ENCODE results near the gene NEBL.

NEBL gene

GRCh38 chr10:20778008-20778757, 118.9 kb downstream of the NEBL start:
- Histone ChIP-seq H3K9me3 (ENCODE audit: control insufficient read depth, insufficient read depth, low read length) (no peaks in the 10 kb centered on the region), H3K27ac (ENCODE audit: low read depth, low read length) (no peak overlapping the region), H3K27me3 (ENCODE audit: control insufficient read depth, insufficient read depth, low read length) (no peaks in the 10 kb centered on the region), H3K4me3 (ENCODE audit: low read depth, low read length) (no peak overlapping the region), H3K4me1 (ENCODE audit: control insufficient read depth, insufficient read depth, low read length) (no peaks in the 10 kb centered on the region), H3K36me3 (ENCODE audit: control insufficient read depth, insufficient read depth, low read length) (no peaks in the 10 kb centered on the region), H3K9ac (ENCODE audit: low read depth, low read length) (no peak overlapping the region)

GRCh38 chr10:20776384-20777118, 120.6 kb downstream of the NEBL start:
- no peaks in the 10 kb centered on the region for H3K9me3 ChIP-seq (ENCODE audit: control insufficient read depth, insufficient read depth, low read length)

DNA sequence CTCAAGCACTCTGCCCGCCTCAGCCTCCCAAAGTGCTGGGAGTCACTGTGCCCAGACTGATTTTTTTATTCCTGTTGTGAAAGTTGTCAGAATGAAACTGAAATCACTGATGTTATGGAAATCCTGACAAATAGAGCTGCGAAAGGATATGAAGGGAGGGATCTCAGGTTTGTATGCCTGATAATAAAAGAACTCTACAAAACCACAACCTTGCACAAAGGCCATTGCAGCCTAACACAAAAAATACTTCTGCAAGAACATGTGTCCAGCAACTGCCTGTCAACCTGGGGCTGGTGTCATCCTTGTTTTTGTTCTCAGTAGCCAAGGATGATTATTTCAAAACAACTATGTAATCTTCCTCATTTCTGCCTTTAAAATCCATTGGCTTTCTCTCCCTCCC, 126.1 kb downstream of the NEBL start:
- H3K27ac ChIP-seq (ENCODE audit: low read depth, low read length), result no peak overlapping the region
- H3K4me1 ChIP-seq (ENCODE audit: control insufficient read depth, insufficient read depth, low read length), result no peaks in the 10 kb centered on the region
- H3K36me3 ChIP-seq (ENCODE audit: control insufficient read depth, insufficient read depth, low read length), result no peaks in the 10 kb centered on the region
- H3K27me3 ChIP-seq (ENCODE audit: control insufficient read depth, insufficient read depth, low read length), result no peaks in the 10 kb centered on the region
- no peaks in the 10 kb centered on the region for H3K9me3 ChIP-seq (ENCODE audit: control insufficient read depth, insufficient read depth, low read length)
- H3K9ac ChIP-seq (ENCODE audit: low read depth, low read length), result no peak overlapping the region
- H3K4me3 ChIP-seq (ENCODE audit: low read depth, low read length), result no peak overlapping the region

More at GRCh38 chr10:20776384-20777118, 120.6 kb downstream of the NEBL start:
- Histone ChIP-seq H3K9ac (ENCODE audit: low read depth, low read length) (no peak overlapping the region), H3K27ac (ENCODE audit: low read depth, low read length) (no peak overlapping the region), H3K27me3 (ENCODE audit: control insufficient read depth, insufficient read depth, low read length) (no peaks in the 10 kb centered on the region), H3K4me3 (ENCODE audit: low read depth, low read length) (no peak overlapping the region), H3K4me1 (ENCODE audit: control insufficient read depth, insufficient read depth, low read length) (no peaks in the 10 kb centered on the region), H3K36me3 (ENCODE audit: control insufficient read depth, insufficient read depth, low read length) (no peaks in the 10 kb centered on the region)

- no peaks in the 10 kb centered on the region for H3K4me1 ChIP-seq (ENCODE audit: control insufficient read depth, insufficient read depth, low read length)
- no peaks in the 10 kb centered on the region for H3K9me3 ChIP-seq (ENCODE audit: control insufficient read depth, insufficient read depth, low read length)
These were observed 127.6 kb downstream of the NEBL start for GRCh38 chr10:20769481-20769880.

DNA sequence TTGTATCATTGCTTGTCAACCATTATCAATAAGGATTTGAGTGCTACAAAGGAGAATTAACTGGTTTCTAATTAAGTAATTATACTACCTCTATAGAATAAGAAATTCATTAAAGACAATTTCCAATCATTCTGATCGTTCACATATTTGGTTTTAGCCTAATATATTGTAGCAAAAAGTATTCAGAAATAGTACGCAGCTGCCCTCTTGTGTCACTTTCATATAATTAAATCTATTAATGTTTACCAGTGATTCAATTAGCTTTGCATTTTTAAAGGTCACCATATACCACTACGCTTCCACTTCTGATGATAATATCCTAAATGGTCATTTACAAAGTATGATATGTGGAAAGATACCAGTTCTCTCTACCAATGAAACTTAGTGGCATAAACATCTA, 128.3 kb downstream of the NEBL start:
- Histone ChIP-seq H3K9me3 (ENCODE audit: control insufficient read depth, insufficient read depth, low read length) (no peaks in the 10 kb centered on the region), H3K27me3 (ENCODE audit: control insufficient read depth, insufficient read depth, low read length) (no peaks in the 10 kb centered on the region), H3K4me3 (ENCODE audit: low read depth, low read length) (no peak overlapping the region), H3K4me1 (ENCODE audit: control insufficient read depth, insufficient read depth, low read length) (no peaks in the 10 kb centered on the region), H3K27ac (ENCODE audit: low read depth, low read length) (no peak overlapping the region), H3K36me3 (ENCODE audit: control insufficient read depth, insufficient read depth, low read length) (no peaks in the 10 kb centered on the region), H3K9ac (ENCODE audit: low read depth, low read length) (no peak overlapping the region)

More at GRCh38 chr10:20769481-20769880, 127.6 kb downstream of the NEBL start:
- Histone ChIP-seq H3K4me3 (ENCODE audit: low read depth, low read length) (no peak overlapping the region), H3K27me3 (ENCODE audit: control insufficient read depth, insufficient read depth, low read length) (no peaks in the 10 kb centered on the region), H3K9ac (ENCODE audit: low read depth, low read length) (no peak overlapping the region), H3K36me3 (ENCODE audit: control insufficient read depth, insufficient read depth, low read length) (no peaks in the 10 kb centered on the region), H3K27ac (ENCODE audit: low read depth, low read length) (no peak overlapping the region)

GRCh38 chr10:20767028-20767427, 130.1 kb downstream of the NEBL start:
- H3K27ac ChIP-seq (ENCODE audit: low read depth, low read length), result no peak overlapping the region
- no peak overlapping the region for H3K4me3 ChIP-seq (ENCODE audit: low read depth, low read length)
- H3K9ac ChIP-seq (ENCODE audit: low read depth, low read length), result no peak overlapping the region
- H3K4me1 ChIP-seq (ENCODE audit: control insufficient read depth, insufficient read depth, low read length), result no peaks in the 10 kb centered on the region
- no peaks in the 10 kb centered on the region for H3K36me3 ChIP-seq (ENCODE audit: control insufficient read depth, insufficient read depth, low read length)
- no peaks in the 10 kb centered on the region for H3K27me3 ChIP-seq (ENCODE audit: control insufficient read depth, insufficient read depth, low read length)
- no peaks in the 10 kb centered on the region for H3K9me3 ChIP-seq (ENCODE audit: control insufficient read depth, insufficient read depth, low read length)

- Histone ChIP-seq H3K27me3 (ENCODE audit: control insufficient read depth, insufficient read depth, low read length) (no peaks in the 10 kb centered on the region), H3K4me3 (ENCODE audit: low read depth, low read length) (no peak overlapping the region), H3K27ac (ENCODE audit: low read depth, low read length) (no peak overlapping the region), H3K9me3 (ENCODE audit: control insufficient read depth, insufficient read depth, low read length) (no peaks in the 10 kb centered on the region), H3K9ac (ENCODE audit: low read depth, low read length) (no peak overlapping the region), H3K4me1 (ENCODE audit: control insufficient read depth, insufficient read depth, low read length) (no peaks in the 10 kb centered on the region), H3K36me3 (ENCODE audit: control insufficient read depth, insufficient read depth, low read length) (no peaks in the 10 kb centered on the region)
These were observed 132.0 kb downstream of the NEBL start for GRCh38 chr10:20765066-20765465.

GRCh38 chr10:20760460-20760859, 136.7 kb downstream of the NEBL start:
- Histone ChIP-seq H3K36me3 (ENCODE audit: control insufficient read depth, insufficient read depth, low read length) (no peaks in the 10 kb centered on the region), H3K27me3 (ENCODE audit: control insufficient read depth, insufficient read depth, low read length) (no peaks in the 10 kb centered on the region), H3K27ac (ENCODE audit: low read depth, low read length) (no peak overlapping the region), H3K4me1 (ENCODE audit: control insufficient read depth, insufficient read depth, low read length) (no peaks in the 10 kb centered on the region), H3K4me3 (ENCODE audit: low read depth, low read length) (no peak overlapping the region), H3K9me3 (ENCODE audit: control insufficient read depth, insufficient read depth, low read length) (no peaks in the 10 kb centered on the region), H3K9ac (ENCODE audit: low read depth, low read length) (no peak overlapping the region)

- Histone ChIP-seq H3K36me3 (ENCODE audit: control insufficient read depth, insufficient read depth, low read length) (no peaks in the 10 kb centered on the region), H3K4me3 (ENCODE audit: low read depth, low read length) (no peak overlapping the region), H3K9me3 (ENCODE audit: control insufficient read depth, insufficient read depth, low read length) (no peaks in the 10 kb centered on the region; the same call in 1 of the 2 replicates), H3K4me1 (ENCODE audit: control insufficient read depth, insufficient read depth, low read length) (no peaks in the 10 kb centered on the region), H3K27me3 (ENCODE audit: control insufficient read depth, insufficient read depth, low read length) (no peaks in the 10 kb centered on the region), H3K27ac (ENCODE audit: low read depth, low read length) (no peak overlapping the region), H3K9ac (ENCODE audit: low read depth, low read length) (no peak overlapping the region)
These were observed 148.6 kb downstream of the NEBL start for GRCh38 chr10:20748551-20748950.

DNA sequence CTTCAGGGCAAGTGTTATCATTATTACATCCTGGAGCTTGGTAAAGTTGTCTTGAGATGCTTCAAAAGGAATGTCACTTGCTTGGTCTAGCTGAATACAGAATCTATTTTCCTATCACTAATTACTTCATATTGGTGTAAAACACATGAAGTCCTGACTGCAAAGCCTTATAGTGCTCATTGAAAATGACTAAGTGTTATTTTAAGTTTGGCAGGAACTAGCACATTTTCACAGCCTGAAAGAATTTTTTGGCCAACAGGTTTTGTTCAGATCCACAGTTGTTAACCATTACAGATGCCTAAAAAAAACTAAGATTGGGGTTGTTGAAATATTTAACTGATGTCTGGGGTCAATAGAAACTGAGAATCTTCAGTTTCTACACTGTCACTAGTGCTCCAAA, 149.3 kb downstream of the NEBL start:
- Histone ChIP-seq H3K9me3 (ENCODE audit: control insufficient read depth, insufficient read depth, low read length) (no peaks in the 10 kb centered on the region; the same call in 1 of the 2 replicates), H3K4me3 (ENCODE audit: low read depth, low read length) (no peak overlapping the region), H3K36me3 (ENCODE audit: control insufficient read depth, insufficient read depth, low read length) (no peaks in the 10 kb centered on the region), H3K4me1 (ENCODE audit: control insufficient read depth, insufficient read depth, low read length) (no peaks in the 10 kb centered on the region), H3K9ac (ENCODE audit: low read depth, low read length) (no peak overlapping the region), H3K27ac (ENCODE audit: low read depth, low read length) (no peak overlapping the region), H3K27me3 (ENCODE audit: control insufficient read depth, insufficient read depth, low read length) (no peaks in the 10 kb centered on the region)

- no peaks in the 10 kb centered on the region for H3K4me1 ChIP-seq (ENCODE audit: control insufficient read depth, insufficient read depth, low read length)
- no peaks in the 10 kb centered on the region for H3K36me3 ChIP-seq (ENCODE audit: control insufficient read depth, insufficient read depth, low read length)
- no peaks in the 10 kb centered on the region for H3K27me3 ChIP-seq (ENCODE audit: control insufficient read depth, insufficient read depth, low read length)
- no peak overlapping the region for H3K9ac ChIP-seq (ENCODE audit: low read depth, low read length)
- H3K27ac ChIP-seq (ENCODE audit: low read depth, low read length), result no peak overlapping the region
- no peaks in the 10 kb centered on the region; the same call in 1 of the 2 replicates for H3K9me3 ChIP-seq (ENCODE audit: control insufficient read depth, insufficient read depth, low read length)
- H3K4me3 ChIP-seq (ENCODE audit: low read depth, low read length), result no peak overlapping the region
These were observed 150.3 kb downstream of the NEBL start for GRCh38 chr10:20746856-20747255.
